Thyroid gland (tissue), 4 donors: ENCODE data around the gene ARF5. TPM values are rescaled to one million over a fixed set of nuclear protein-coding genes. Genes with fewer than 3 reads are reported as not detected.

Experiments used
- DNase-seq, 2 donors: peaks; one replicate each; pipeline ENCODE4 v3.0.0-alpha.2; 2019
- H3K27ac ChIP-seq, 3 donors: fragments of 200-600 bp; sonication (generic); 1 replicate in 2 of 3; 2 replicates in 1 of 3; pipeline ENCODE4 v1.5.1; 2016 to 2019; ENCODE audit warnings: mild to moderate bottlenecking in 1 of 3, moderate library complexity in 1 of 3
- H3K27me3 ChIP-seq: fragments of 200-600 bp; sonication (generic); one replicate; pipeline ENCODE4 v1.5.1; 2019
- H3K36me3 ChIP-seq, 2 donors: fragments of 200-600 bp; sonication (generic); one replicate each; pipeline ENCODE4 v1.5.1; 2016 to 2019
- H3K4me1 ChIP-seq, 2 donors: fragments of 200-600 bp; sonication (generic); one replicate each; pipeline ENCODE4 v1.5.1; 2017 to 2019
- H3K4me3 ChIP-seq, 3 donors: fragments of 200-600 bp; sonication (generic); replicated peaks in 1 of 3; 1 replicate in 2 of 3; 2 replicates in 1 of 3; pipeline ENCODE4 v1.5.1; 2016; ENCODE audit warnings: mild to moderate bottlenecking in 1 of 3
- H3K9me3 ChIP-seq: fragments of 200-600 bp; sonication (generic); one replicate; pipeline ENCODE4 v1.5.1; 2017
- POLR2A ChIP-seq, 2 donors: fragments of 450-650 bp; IDR thresholded peaks; one replicate each; pipeline ENCODE4 v1.6.1; 2017; ENCODE audit warnings: antibody characterized with exemption in 2 of 2, mild to moderate bottlenecking in 2 of 2, moderate library complexity in 1 of 2
- WGBS, 2 donors: methylation state at CpG; one replicate each; pipeline ENCODE4 v1.1.5; 2017; 5-methylcytosine and 5-hydroxymethylcytosine counted together
- intact Hi-C: fragments of 100-400 bp; cut with DNase I; formaldehyde crosslinking; loops from one replicate; pipeline ENCODE4 v1.15.1; 2023
- total RNA-seq, 4 donors: library from RNA; depleted of rRNA; stranded (reverse); fragments of >200 nt; gene quantifications; one replicate each; pipeline ENCODE4 v1.2.3, GENCODE V29; 2016
- TF ChIP-seq, protein P1 (sequence below), 6 experiments: fragments of 200-600 bp in 3 of 6; fragments of 450-650 bp in 3 of 6; sonication (generic) in 3 of 6; IDR thresholded peaks; one replicate each; pipeline ENCODE4 v1.5.1; 2016 to 2019; ENCODE audit warnings: antibody characterized with exemption in 6 of 6, mild to moderate bottlenecking in 2 of 6, inconsistent platforms in 1 of 6, moderate library complexity in 1 of 6

ARF5 gene
- total RNA-seq, 4 donors from 2014 or later: 156 to 246 (median 178) TPM

DNA sequence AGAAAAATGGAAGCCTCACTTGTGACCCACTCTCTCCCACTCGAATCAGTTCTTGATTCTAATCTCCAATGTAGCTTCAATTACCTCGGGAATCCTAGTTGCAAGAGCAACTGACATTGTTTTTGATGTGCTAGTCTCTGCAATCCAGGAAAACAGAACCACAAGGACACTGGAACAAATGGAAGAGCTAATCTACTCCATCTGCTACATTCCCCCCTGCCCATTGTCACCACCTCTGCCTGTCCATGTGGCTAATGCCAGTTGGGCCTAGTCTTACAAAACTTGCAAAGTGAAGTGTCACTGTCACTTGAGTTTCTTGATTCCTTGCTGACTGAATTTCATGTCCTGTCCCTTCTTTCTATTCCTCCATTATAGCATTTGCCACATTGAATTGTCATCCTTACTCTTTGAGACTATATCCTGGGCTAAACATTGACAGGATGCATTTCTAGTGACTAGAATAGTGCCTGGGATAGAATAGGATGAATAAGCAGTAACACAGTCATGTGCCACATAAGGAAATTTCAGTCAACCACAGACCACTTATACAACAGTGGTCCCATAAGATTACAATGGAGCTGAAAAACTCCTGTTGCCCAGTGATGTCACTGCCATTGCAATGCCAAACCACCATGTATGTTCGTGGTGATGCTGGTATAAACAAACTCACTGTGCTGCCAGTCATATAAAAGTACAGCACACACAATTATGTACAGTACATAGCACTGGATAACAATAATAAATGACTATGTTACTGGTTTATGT, 16.3 kb upstream of the ARF5 start:
- intact Hi-C loops: no loop called here
- Histone ChIP-seq H3K4me1 (no peaks in the 10 kb centered on the region), H3K27ac (no peak overlapping the region), H3K27me3 (no peaks in the 10 kb centered on the region), H3K4me3 (no peak overlapping the region), H3K9me3 (no peaks in the 10 kb centered on the region), H3K36me3 (peaks cover 0 to 5% of the 10 kb centered on the region in 2 donors)
- TF ChIP-seq POLR2A (IDR thresholded peaks at IDR 0.05): no peak
- TF ChIP-seq, protein P1, sequence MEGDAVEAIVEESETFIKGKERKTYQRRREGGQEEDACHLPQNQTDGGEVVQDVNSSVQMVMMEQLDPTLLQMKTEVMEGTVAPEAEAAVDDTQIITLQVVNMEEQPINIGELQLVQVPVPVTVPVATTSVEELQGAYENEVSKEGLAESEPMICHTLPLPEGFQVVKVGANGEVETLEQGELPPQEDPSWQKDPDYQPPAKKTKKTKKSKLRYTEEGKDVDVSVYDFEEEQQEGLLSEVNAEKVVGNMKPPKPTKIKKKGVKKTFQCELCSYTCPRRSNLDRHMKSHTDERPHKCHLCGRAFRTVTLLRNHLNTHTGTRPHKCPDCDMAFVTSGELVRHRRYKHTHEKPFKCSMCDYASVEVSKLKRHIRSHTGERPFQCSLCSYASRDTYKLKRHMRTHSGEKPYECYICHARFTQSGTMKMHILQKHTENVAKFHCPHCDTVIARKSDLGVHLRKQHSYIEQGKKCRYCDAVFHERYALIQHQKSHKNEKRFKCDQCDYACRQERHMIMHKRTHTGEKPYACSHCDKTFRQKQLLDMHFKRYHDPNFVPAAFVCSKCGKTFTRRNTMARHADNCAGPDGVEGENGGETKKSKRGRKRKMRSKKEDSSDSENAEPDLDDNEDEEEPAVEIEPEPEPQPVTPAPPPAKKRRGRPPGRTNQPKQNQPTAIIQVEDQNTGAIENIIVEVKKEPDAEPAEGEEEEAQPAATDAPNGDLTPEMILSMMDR (IDR thresholded peaks at IDR 0.05): no peak
- WGBS, 2 donors: 85 to 87% methylated on average over 3 of the region's 3 CpGs
- no peak for DNase-seq

GRCh38 chr7:127578036-127578684, 10.1 kb upstream of the ARF5 start:
- Histone ChIP-seq H3K4me3 (no peak overlapping the region), H3K36me3 (peaks cover 16 to 23% of the 10 kb centered on the region in 2 donors), H3K27ac (no peak overlapping the region), H3K27me3 (no peaks in the 10 kb centered on the region), H3K4me1 (peaks cover 6 to 8% of the 10 kb centered on the region in 2 donors), H3K9me3 (no peaks in the 10 kb centered on the region)
- 75 to 77% methylated on average over 5 of the region's 5 CpGs for WGBS, 2 donors
- TF ChIP-seq POLR2A (IDR thresholded peaks at IDR 0.05): no peak
- no peak for DNase-seq
- intact Hi-C loops: no loop called here

- TF ChIP-seq, protein P1 (IDR thresholded peaks at IDR 0.05): no peak
- TF ChIP-seq POLR2A (IDR thresholded peaks at IDR 0.05): no peak
- intact Hi-C loops: no loop called here
- Histone ChIP-seq H3K4me3 (no peak overlapping the region), H3K36me3 (peaks cover 16 to 23% of the 10 kb centered on the region in 2 donors), H3K9me3 (no peaks in the 10 kb centered on the region), H3K4me1 (peaks cover 10 to 14% of the 10 kb centered on the region in 2 donors), H3K27ac (no peak overlapping the region), H3K27me3 (no peaks in the 10 kb centered on the region)
- DNase-seq: no peak
- 85 to 89% methylated on average over 4 of the region's 4 CpGs for WGBS, 2 donors
Observed at GRCh38 chr7:127578711-127579275, 9.4 kb upstream of the ARF5 start.

- no peak for TF ChIP-seq POLR2A (IDR thresholded peaks at IDR 0.05)
- TF ChIP-seq, protein P1 (IDR thresholded peaks at IDR 0.05): no peak
- H3K4me3 ChIP-seq: no peak overlapping the region
- no peaks in the 10 kb centered on the region for H3K9me3 ChIP-seq
- H3K4me1 ChIP-seq: peaks cover 20 to 24% of the 10 kb centered on the region in 2 donors
- no peak overlapping the region for H3K27ac ChIP-seq
- H3K27me3 ChIP-seq: no peaks in the 10 kb centered on the region
- H3K36me3 ChIP-seq: peaks cover 16 to 18% of the 10 kb centered on the region in 2 donors
- intact Hi-C loops: no loop called here
- DNase-seq: no peak
Observed at GRCh38 chr7:127580612-127581011, 7.6 kb upstream of the ARF5 start.

DNA sequence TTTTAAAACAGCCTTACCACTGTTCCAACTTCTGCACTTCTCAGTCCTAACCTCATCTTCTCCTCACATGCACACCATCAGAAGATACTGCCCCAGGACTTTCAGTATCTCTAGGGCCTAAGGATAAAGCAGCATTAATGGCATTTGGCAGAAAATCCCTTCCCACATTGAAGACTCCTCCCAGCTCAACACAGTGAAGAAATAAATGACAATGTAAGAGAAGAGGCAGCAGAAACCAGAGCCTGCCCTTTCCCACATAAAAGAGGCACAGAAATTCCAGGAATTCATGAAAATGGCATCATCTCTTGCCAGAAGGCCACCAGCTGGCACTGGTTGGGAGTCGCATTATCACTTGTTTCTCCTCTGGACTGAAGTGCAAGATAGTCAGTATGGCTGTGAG, 6.5 kb upstream of the ARF5 start:
- H3K36me3 ChIP-seq: peaks cover 16 to 18% of the 10 kb centered on the region in 2 donors
- intact Hi-C loops: no loop called here

More for the DNA sequence above, 6.5 kb upstream of the ARF5 start:
- TF ChIP-seq, protein P1 (IDR thresholded peaks at IDR 0.05): no peak
- no peak for TF ChIP-seq POLR2A (IDR thresholded peaks at IDR 0.05)
- Histone ChIP-seq H3K27ac (no peak overlapping the region), H3K4me3 (no peak overlapping the region), H3K4me1 (peaks cover 20 to 29% of the 10 kb centered on the region in 2 donors), H3K27me3 (no peaks in the 10 kb centered on the region), H3K9me3 (no peaks in the 10 kb centered on the region)
- no peak for DNase-seq
- WGBS, 2 donors: 88 to 100% methylated on average over 1 of the region's 1 CpG
